ENCODE results near the gene METTL2B. TPM values are rescaled to one million over a fixed set of nuclear protein-coding genes. Genes with fewer than 3 reads are reported as not detected.

METTL2B gene
- total and polyA plus RNA-seq, 2 of the 13 experiments (the other 11 are each of a cell fraction or from before 2014, with no cell fraction given), result 15.5 to 33.1 TPM

- TF ChIP-seq PHF8 (CRISPR knock-in tag; IDR thresholded peaks at IDR 0.05) (0 out of 2 replicates have a peak, but pooled peaks have one; percentile 14), ARNT2 (CRISPR knock-in tag; IDR thresholded peaks at IDR 0.05; ENCODE audit: low read depth) (peak; percentile 51; the same call in 1 of the 2 replicates), PREB (CRISPR knock-in tag; IDR thresholded peaks at IDR 0.05) (no peak), ZNF768 (CRISPR knock-in tag; IDR thresholded peaks at IDR 0.05) (0 out of 2 replicates have a peak, but pooled peaks have one; percentile 1), RBFOX2 (IDR thresholded peaks at IDR 0.05; ENCODE audit: low read depth, low read length) (0 out of 2 replicates have a peak, but pooled peaks have one; percentile 52), ZNF766 (CRISPR knock-in tag; IDR thresholded peaks at IDR 0.05; ENCODE audit: borderline replicate concordance) (no peak), POLR2G (IDR thresholded peaks at IDR 0.05; ENCODE audit: low read depth, low read length) (peak; percentile 75), GZF1 (CRISPR knock-in tag; IDR thresholded peaks at IDR 0.05) (no peak), SIN3A (IDR thresholded peaks at IDR 0.05; ENCODE audit: borderline replicate concordance, low read depth, low read length) (peak; percentile 46; the same call in 1 of the 2 replicates), SALL2 (CRISPR knock-in tag; IDR thresholded peaks at IDR 0.05) (peak; percentile 46; the same call in 1 of the 2 replicates), MXI1 (IDR thresholded peaks at IDR 0.05; ENCODE audit: borderline replicate concordance, low read depth, low read length) (peak; percentile 24; the same call in 1 of the 3 replicates), HNF4G (IDR thresholded peaks at IDR 0.05; ENCODE audit: borderline replicate concordance, low read depth, low read length) (0 out of 2 replicates have a peak, but pooled peaks have one; percentile 9), HNF4G (CRISPR knock-in tag; IDR thresholded peaks at IDR 0.05; ENCODE audit: borderline replicate concordance, low read depth) (no peak)
Observed at GRCh38 chr7:128530855-128531104, 54.2 kb downstream of the METTL2B start (continued).
